ENCODE measurements around the gene WDR5. TPM values are rescaled to one million over a fixed set of nuclear protein-coding genes. Genes with fewer than 3 reads are reported as not detected.

WDR5 gene
- total and polyA plus RNA-seq, 9 of the 15 experiments (the other 6 are each of a cell fraction or from before 2014, with no cell fraction given) = 3.0 to 56.8 (median 38.6) TPM

GRCh38 chr9:134157378-134157885 lies 21.6 kb downstream of the WDR5 start:
- peaks cover 74% of the 10 kb centered on the region for H3K36me3 ChIP-seq (ENCODE audit: control insufficient read depth, insufficient read depth, low read length)
- TF ChIP-seq CCNT2 (IDR thresholded peaks at IDR 0.05; ENCODE audit: borderline replicate concordance, extremely low read depth, insufficient read length, low read depth, low read length) (no peak), POLR2G (IDR thresholded peaks at IDR 0.05; ENCODE audit: low read depth, low read length) (peak; percentile 34; the same call in 1 of the 2 replicates), RBFOX2 (IDR thresholded peaks at IDR 0.05; ENCODE audit: low read depth, low read length) (0 out of 2 replicates have a peak, but pooled peaks have one; percentile 6)

GRCh38 chr9:134158242-134158641 lies 22.4 kb downstream of the WDR5 start:
- no peaks in the 10 kb centered on the region for H3K9me1 ChIP-seq (ENCODE audit: control insufficient read depth, insufficient read depth, low read length)
- no peak for ATAC-seq
- intact Hi-C loops (cut with micrococcal nuclease) = no loop called here
- H3K4me1 ChIP-seq (replicated peaks in 1 of 2; ENCODE audit: control insufficient read depth in 2 of 2, insufficient read depth in 2 of 2, low read length in 2 of 2) = peaks cover 0 to 14% of the 10 kb centered on the region in 2 experiments; a peak in 1 of 5 replicates
- H3K9ac ChIP-seq (ENCODE audit: insufficient read depth in 1 of 2, low read depth in 2 of 2, low read length in 2 of 2) = no peak overlapping the region
- H2AFZ ChIP-seq (ENCODE audit: low read depth, low read length) = no peak overlapping the region
- no peak overlapping the region for H3K27ac ChIP-seq (ENCODE audit: extremely low read depth, low read depth, low read length)
- TSS peak; percentile 58 for BruUV-seq (replicated peaks)
- WGBS (ENCODE audit: insufficient coverage, low coverage, missing lambda C conversion rate) = 87% methylated on average over 17 of the region's 17 CpGs
- H3K4me2 ChIP-seq (ENCODE audit: insufficient read depth, low read length) = no peak overlapping the region
- no peaks in the 10 kb centered on the region for H3K79me2 ChIP-seq (ENCODE audit: control insufficient read depth, insufficient read depth, low read length)
- no peak for DNase-seq (ENCODE audit: extremely low read depth in 1 of 4, low spot score in 3 of 4)
- H3K4me3 ChIP-seq = no peak overlapping the region
- in situ Hi-C loops (cut with MboI) = no loop called here
- no peak for FAIRE-seq
- no peaks in the 10 kb centered on the region for H3K27me3 ChIP-seq (ENCODE audit: control insufficient read depth in 2 of 2, insufficient read depth in 2 of 2, low read length in 2 of 2)
- ChIA-PET CTCF (ENCODE audit: low intra/inter-chr PET ratio) (no interaction called here), POLR2A (interaction anchor here (0.8 to 1.1 kb wide), 2 partner anchors 11 to 282 kb away, joined by 3 to 4 read pairs; no protein-coding TSS in a partner anchor)
- no peaks in the 10 kb centered on the region for H3K9me3 ChIP-seq (replicated peaks; ENCODE audit: control insufficient read depth, insufficient read depth, low read depth, low read length)
- no peaks in the 10 kb centered on the region for H4K20me1 ChIP-seq (replicated peaks; ENCODE audit: control insufficient read depth, insufficient read depth, low read length)
- H3K36me3 ChIP-seq (ENCODE audit: control insufficient read depth, insufficient read depth, low read length) = peaks cover 66% of the 10 kb centered on the region
- TF ChIP-seq HMGXB4 (CRISPR knock-in tag; IDR thresholded peaks at IDR 0.05) (no peak), KHSRP (IDR thresholded peaks at IDR 0.05) (no peak), ID3 (CRISPR knock-in tag; IDR thresholded peaks at IDR 0.05) (no peak), ID3 (tag; IDR thresholded peaks at IDR 0.05) (no peak)

More at GRCh38 chr9:134157378-134157885, 21.6 kb downstream of the WDR5 start:
- H3K4me2 ChIP-seq (ENCODE audit: insufficient read depth, low read length) = no peak overlapping the region
- no peak for ATAC-seq
- no peaks in the 10 kb centered on the region for H3K27me3 ChIP-seq (ENCODE audit: control insufficient read depth in 2 of 2, insufficient read depth in 2 of 2, low read length in 2 of 2)
- ChIA-PET POLR2A (interaction anchor here (1.1 kb wide), 1 partner anchor 11 kb away, joined by 4 read pairs; no protein-coding TSS in a partner anchor), CTCF (ENCODE audit: low intra/inter-chr PET ratio) (no interaction called here)
- BruUV-seq (replicated peaks) = no TSS peak
- H4K20me1 ChIP-seq (replicated peaks; ENCODE audit: control insufficient read depth, insufficient read depth, low read length) = no peaks in the 10 kb centered on the region
- intact Hi-C loops (cut with micrococcal nuclease) = no loop called here
- H2AFZ ChIP-seq (ENCODE audit: low read depth, low read length) = no peak overlapping the region
- no peak overlapping the region for H3K4me3 ChIP-seq
- no peak overlapping the region for H3K9ac ChIP-seq (ENCODE audit: insufficient read depth in 1 of 2, low read depth in 2 of 2, low read length in 2 of 2)
- DNase-seq (ENCODE audit: extremely low read depth in 1 of 4, low spot score in 3 of 4) = no peak
- no peak for FAIRE-seq
- no peaks in the 10 kb centered on the region for H3K9me3 ChIP-seq (replicated peaks; ENCODE audit: control insufficient read depth, insufficient read depth, low read depth, low read length)
- H3K27ac ChIP-seq (ENCODE audit: extremely low read depth, low read depth, low read length) = no peak overlapping the region
- H3K79me2 ChIP-seq (ENCODE audit: control insufficient read depth, insufficient read depth, low read length) = no peaks in the 10 kb centered on the region
- in situ Hi-C loops (cut with MboI) = no loop called here
- no peaks in the 10 kb centered on the region for H3K9me1 ChIP-seq (ENCODE audit: control insufficient read depth, insufficient read depth, low read length)
- WGBS (ENCODE audit: insufficient coverage, low coverage, missing lambda C conversion rate) = 98% methylated on average over 11 of the region's 23 CpGs
- H3K4me1 ChIP-seq (replicated peaks in 1 of 2; ENCODE audit: control insufficient read depth in 2 of 2, insufficient read depth in 2 of 2, low read length in 2 of 2) = peaks cover 0 to 10% of the 10 kb centered on the region in 2 experiments; a peak in 1 of 5 replicates

Measured in K562 (cell line).